SU-DHL-6 (cell line): ENCODE results near the gene TNFAIP1.

ENCODE experiments used
- EZH2phosphoT487 ChIP-seq: fragments of 200-600 bp; sonication (generic), shearing (Covaris generic); conservative IDR thresholded peaks from 2 replicates; pipeline ENCODE4 v1.6.1; 2018; ENCODE audit warnings: mild to moderate bottlenecking, antibody characterized with exemption, low read length, moderate library complexity, mixed read lengths
- TF ChIP-seq, protein P1 (sequence below): fragments of 200-600 bp; sonication (generic); IDR thresholded peaks from one replicate; pipeline ENCODE4 v1.5.1; 2017; ENCODE audit warnings: antibody characterized with exemption, mild to moderate bottlenecking, low read length, moderate library complexity; ENCODE audit not compliant: insufficient read depth, poor library complexity, severe bottlenecking

DNA sequence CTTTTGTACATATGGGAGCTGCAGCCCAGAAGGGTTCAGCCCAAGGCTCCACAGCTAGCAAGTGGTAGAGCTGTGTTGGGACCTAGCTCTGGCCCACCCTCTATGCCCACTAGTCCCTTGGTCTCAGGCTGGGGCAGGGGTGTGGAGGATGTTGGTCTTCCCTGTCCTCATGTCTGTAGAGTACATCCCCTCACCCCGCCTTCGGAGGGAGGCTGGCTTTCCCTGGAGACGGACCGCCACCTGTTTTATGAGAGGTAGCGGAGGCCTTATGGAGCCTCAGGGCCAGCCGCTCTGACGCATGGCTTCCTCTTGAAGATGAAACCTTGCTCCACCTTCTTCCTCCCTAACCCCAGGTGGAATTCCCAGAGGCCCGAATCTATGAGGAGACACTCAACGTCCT, 8.4 kb downstream of the TNFAIP1 start:
- TF ChIP-seq, protein P1, sequence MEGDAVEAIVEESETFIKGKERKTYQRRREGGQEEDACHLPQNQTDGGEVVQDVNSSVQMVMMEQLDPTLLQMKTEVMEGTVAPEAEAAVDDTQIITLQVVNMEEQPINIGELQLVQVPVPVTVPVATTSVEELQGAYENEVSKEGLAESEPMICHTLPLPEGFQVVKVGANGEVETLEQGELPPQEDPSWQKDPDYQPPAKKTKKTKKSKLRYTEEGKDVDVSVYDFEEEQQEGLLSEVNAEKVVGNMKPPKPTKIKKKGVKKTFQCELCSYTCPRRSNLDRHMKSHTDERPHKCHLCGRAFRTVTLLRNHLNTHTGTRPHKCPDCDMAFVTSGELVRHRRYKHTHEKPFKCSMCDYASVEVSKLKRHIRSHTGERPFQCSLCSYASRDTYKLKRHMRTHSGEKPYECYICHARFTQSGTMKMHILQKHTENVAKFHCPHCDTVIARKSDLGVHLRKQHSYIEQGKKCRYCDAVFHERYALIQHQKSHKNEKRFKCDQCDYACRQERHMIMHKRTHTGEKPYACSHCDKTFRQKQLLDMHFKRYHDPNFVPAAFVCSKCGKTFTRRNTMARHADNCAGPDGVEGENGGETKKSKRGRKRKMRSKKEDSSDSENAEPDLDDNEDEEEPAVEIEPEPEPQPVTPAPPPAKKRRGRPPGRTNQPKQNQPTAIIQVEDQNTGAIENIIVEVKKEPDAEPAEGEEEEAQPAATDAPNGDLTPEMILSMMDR: no peak
- no peak for TF ChIP-seq EZH2phosphoT487
